ENCODE measurements around the gene MRPL14.

The MRPL14 gene

GRCh38 chr6:44105993-44106740 is 21.1 kb downstream of the MRPL14 start:
- Histone ChIP-seq H3F3A (ENCODE audit: low read depth) (no peaks in the 10 kb centered on the region), H3K4me1 (ENCODE audit: insufficient read depth, low read length, poor library complexity, severe bottlenecking) (peaks cover 9% of the 10 kb centered on the region), H3K9ac (ENCODE audit: low read depth, low read length, poor library complexity, severe bottlenecking) (no peak overlapping the region), H3K79me2 (ENCODE audit: insufficient read depth, low read length) (no peaks in the 10 kb centered on the region), H3K36me3 (ENCODE audit: insufficient read depth, low read length) (peaks cover 45% of the 10 kb centered on the region; the same call in 1 of the 2 replicates), H2AFZ (ENCODE audit: low read length) (no peak overlapping the region), H3K4me3 (ENCODE audit: low read length, poor library complexity, severe bottlenecking) (no peak overlapping the region), H4K20me1 (ENCODE audit: insufficient read depth, low read length, poor library complexity, severe bottlenecking) (no peaks in the 10 kb centered on the region), H3K9me2 (replicated peaks; ENCODE audit: low read depth, low read length) (no peaks in the 10 kb centered on the region), H3K9me3 (ENCODE audit: insufficient read depth, low read depth, low read length) (no peaks in the 10 kb centered on the region), H3K4me2 (ENCODE audit: low read depth, low read length, poor library complexity, severe bottlenecking) (no peak overlapping the region), H3K27me3 (ENCODE audit: insufficient read depth, low read length, poor library complexity, severe bottlenecking) (no peaks in the 10 kb centered on the region)
- no peak for TF ChIP-seq EZH2phosphoT487 (IDR thresholded peaks at IDR 0.05; ENCODE audit: borderline replicate concordance)
- TF ChIP-seq CTCF (conservative IDR thresholded peaks at IDR 0.05; ENCODE audit: low read length), result no peak

- Histone ChIP-seq H2AFZ (ENCODE audit: low read length) (no peak overlapping the region), H3F3A (ENCODE audit: low read depth) (no peaks in the 10 kb centered on the region), H3K79me2 (ENCODE audit: insufficient read depth, low read length) (no peaks in the 10 kb centered on the region), H4K20me1 (ENCODE audit: insufficient read depth, low read length, poor library complexity, severe bottlenecking) (no peaks in the 10 kb centered on the region), H3K4me3 (ENCODE audit: low read length, poor library complexity, severe bottlenecking) (no peak overlapping the region), H3K4me2 (ENCODE audit: low read depth, low read length, poor library complexity, severe bottlenecking) (no peak overlapping the region), H3K36me3 (ENCODE audit: insufficient read depth, low read length) (peaks cover 36% of the 10 kb centered on the region; the same call in 1 of the 2 replicates), H3K9me3 (ENCODE audit: insufficient read depth, low read depth, low read length) (no peaks in the 10 kb centered on the region), H3K27me3 (ENCODE audit: insufficient read depth, low read length, poor library complexity, severe bottlenecking) (no peaks in the 10 kb centered on the region), H3K9ac (ENCODE audit: low read depth, low read length, poor library complexity, severe bottlenecking) (no peak overlapping the region), H3K9me2 (replicated peaks; ENCODE audit: low read depth, low read length) (no peaks in the 10 kb centered on the region), H3K4me1 (ENCODE audit: insufficient read depth, low read length, poor library complexity, severe bottlenecking) (peaks cover 9% of the 10 kb centered on the region)
- no peak for TF ChIP-seq CTCF (conservative IDR thresholded peaks at IDR 0.05; ENCODE audit: low read length)
- no peak for TF ChIP-seq EZH2phosphoT487 (IDR thresholded peaks at IDR 0.05; ENCODE audit: borderline replicate concordance)
These were observed 22.1 kb downstream of the MRPL14 start for GRCh38 chr6:44105146-44105545.

GRCh38 chr6:44104481-44105021 is 22.7 kb downstream of the MRPL14 start:
- no peak overlapping the region for H3K9ac ChIP-seq (ENCODE audit: low read depth, low read length, poor library complexity, severe bottlenecking)
- H3K4me1 ChIP-seq (ENCODE audit: insufficient read depth, low read length, poor library complexity, severe bottlenecking), result peaks cover 9% of the 10 kb centered on the region
- no peak overlapping the region for H3K4me2 ChIP-seq (ENCODE audit: low read depth, low read length, poor library complexity, severe bottlenecking)
- no peak overlapping the region for H2AFZ ChIP-seq (ENCODE audit: low read length)
- no peaks in the 10 kb centered on the region for H3K9me2 ChIP-seq (replicated peaks; ENCODE audit: low read depth, low read length)
- no peak overlapping the region for H3K4me3 ChIP-seq (ENCODE audit: low read length, poor library complexity, severe bottlenecking)
- no peaks in the 10 kb centered on the region for H4K20me1 ChIP-seq (ENCODE audit: insufficient read depth, low read length, poor library complexity, severe bottlenecking)
- H3F3A ChIP-seq (ENCODE audit: low read depth), result no peaks in the 10 kb centered on the region
- H3K36me3 ChIP-seq (ENCODE audit: insufficient read depth, low read length), result peaks cover 31% of the 10 kb centered on the region; the same call in 1 of the 2 replicates
- no peak for TF ChIP-seq EZH2phosphoT487 (IDR thresholded peaks at IDR 0.05; ENCODE audit: borderline replicate concordance)
- TF ChIP-seq CTCF (conservative IDR thresholded peaks at IDR 0.05; ENCODE audit: low read length), result no peak
- H3K79me2 ChIP-seq (ENCODE audit: insufficient read depth, low read length), result no peaks in the 10 kb centered on the region
- no peaks in the 10 kb centered on the region for H3K27me3 ChIP-seq (ENCODE audit: insufficient read depth, low read length, poor library complexity, severe bottlenecking)
- H3K9me3 ChIP-seq (ENCODE audit: insufficient read depth, low read depth, low read length), result no peaks in the 10 kb centered on the region
